Loucy (cell line): ENCODE measurements around the gene CAPN14.

Experiments
- CTCF ChIP-seq: fragments of 200-600 bp; sonication (generic); conservative IDR thresholded peaks from 2 replicates; pipeline ENCODE4 v1.5.1; 2014; ENCODE audit warnings: mild to moderate bottlenecking, antibody characterized with exemption, low read length
- EZH2phosphoT487 ChIP-seq: fragments of 200-600 bp; IDR thresholded peaks from 2 replicates; pipeline ENCODE4 v1.6.1; 2018; ENCODE audit warnings: antibody characterized with exemption, mild to moderate bottlenecking, moderate library complexity, borderline replicate concordance

DNA sequence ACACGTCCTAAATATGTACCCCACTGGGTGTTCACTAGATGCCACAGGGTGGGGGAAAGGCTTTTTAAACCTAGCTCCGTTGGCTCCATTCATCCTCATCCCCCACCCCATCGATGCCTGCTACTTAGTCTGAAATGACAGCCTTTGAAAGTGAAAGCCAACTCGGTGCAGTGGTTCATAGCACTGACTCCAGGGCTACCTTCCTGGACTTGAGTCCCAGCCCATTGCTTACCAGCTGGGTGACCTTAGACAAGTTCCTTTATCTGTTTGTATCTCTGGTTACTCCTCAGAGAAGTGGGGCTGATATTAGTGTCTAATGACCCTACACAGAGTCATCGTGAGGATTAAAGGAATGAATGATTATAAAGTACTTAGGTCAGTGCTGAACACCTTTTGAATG lies 41.0 kb upstream of the CAPN14 start:
- TF ChIP-seq CTCF (no peak), EZH2phosphoT487 (no peak)
